WTC11 (cell line): ENCODE measurements around the gene GALNT18. TPM values are rescaled to one million over a fixed set of nuclear protein-coding genes. Genes with fewer than 3 reads are reported as not detected.

Experiments used
- ATAC-seq: fragments of 200-7000 bp; cut with Tn5 transposase; 2 replicates; pipeline ENCODE4 v1.10.0; 2021; ENCODE audit warnings: mild to moderate bottlenecking, moderate library complexity
- CTCF ChIA-PET: fragments of 300-600 bp; sonication (Branson Sonifier 250); formaldehyde crosslinking; loops from one replicate; lab custom pipeline; 2021; ENCODE audit warnings: antibody characterized with exemption; lab: Charles Lee
- POLR2A ChIA-PET: fragments of 350-600 bp; sonication (Branson Sonifier 250); formaldehyde crosslinking; loops from one replicate; lab custom pipeline; 2021; ENCODE audit warnings: antibody characterized with exemption; lab: Charles Lee
- DNase-seq: peaks from one replicate; pipeline ENCODE4 v3.0.0; 2021; ENCODE audit warnings: low spot score
- H3K27ac Mint-ChIP-seq: 2 replicates; pipeline ENCODE4 v1.8.0; 2021; ENCODE audit warnings: mixed read lengths
- H3K27me3 Mint-ChIP-seq: 2 replicates; pipeline ENCODE4 v1.8.0; 2021; ENCODE audit warnings: low read depth, mild to moderate bottlenecking, moderate library complexity, mixed read lengths
- H3K36me3 Mint-ChIP-seq: 2 replicates; pipeline ENCODE4 v1.8.0; 2021; ENCODE audit warnings: mixed read lengths
- H3K4me1 Mint-ChIP-seq: 2 replicates; pipeline ENCODE4 v1.8.0; 2022; ENCODE audit warnings: mixed read lengths
- H3K4me3 Mint-ChIP-seq: 2 replicates; pipeline ENCODE4 v1.8.0; 2021; ENCODE audit warnings: mild to moderate bottlenecking, moderate library complexity, mixed read lengths
- H3K9me3 Mint-ChIP-seq: 2 replicates; pipeline ENCODE4 v1.8.0; 2021; ENCODE audit warnings: mixed read lengths
- ATF1 ChIP-seq: sonication (generic); formaldehyde crosslinking; IDR thresholded peaks from 2 replicates; pipeline ENCODE4 v1.8.1; 2023; ENCODE audit warnings: mild to moderate bottlenecking, moderate library complexity, missing genetic modification reagents
- CREM ChIP-seq: sonication (generic); formaldehyde crosslinking; IDR thresholded peaks from 2 replicates; pipeline ENCODE4 v1.8.1; 2022; ENCODE audit warnings: mild to moderate bottlenecking, missing genetic modification reagents, moderate library complexity
- ELF4 ChIP-seq: sonication (generic); formaldehyde crosslinking; IDR thresholded peaks from 2 replicates; pipeline ENCODE4 v1.8.1; 2022; ENCODE audit warnings: low read depth, mild to moderate bottlenecking, moderate library complexity, missing genetic modification reagents
- GABPB1 ChIP-seq: sonication (generic); formaldehyde crosslinking; IDR thresholded peaks from 2 replicates; pipeline ENCODE4 v1.8.1; 2023; ENCODE audit warnings: mild to moderate bottlenecking, missing genetic modification reagents
- GRHL2 ChIP-seq: fragments of 250-450 bp; sonication (Bioruptor Pico); IDR thresholded peaks from 2 replicates; pipeline ENCODE4 v1.8.0; 2022; ENCODE audit warnings: mild to moderate bottlenecking, moderate library complexity; ENCODE audit not compliant: insufficient replicate concordance, severe bottlenecking
- JUN ChIP-seq: sonication (generic); formaldehyde crosslinking; IDR thresholded peaks from 2 replicates; pipeline ENCODE4 v1.8.0; 2023; ENCODE audit warnings: mild to moderate bottlenecking, missing genetic modification reagents
- NR1H2 ChIP-seq: sonication (generic); formaldehyde crosslinking; IDR thresholded peaks from 2 replicates; pipeline ENCODE4 v1.9.0; 2021; ENCODE audit warnings: mild to moderate bottlenecking, moderate library complexity, missing genetic modification reagents
- OVOL2 ChIP-seq: fragments of 250-450 bp; sonication (Bioruptor Pico); IDR thresholded peaks from 2 replicates; pipeline ENCODE4 v1.9.0; 2021; ENCODE audit warnings: mild to moderate bottlenecking, borderline replicate concordance
- PRRX2 ChIP-seq: fragments of 250-450 bp; sonication (Bioruptor Pico); IDR thresholded peaks from 2 replicates; pipeline ENCODE4 v1.8.0; 2021; ENCODE audit warnings: mild to moderate bottlenecking
- RELA ChIP-seq: sonication (generic); formaldehyde crosslinking; IDR thresholded peaks from 2 replicates; pipeline ENCODE4 v1.8.1; 2022; ENCODE audit warnings: missing genetic modification reagents, mild to moderate bottlenecking, borderline replicate concordance
- SMAD3 ChIP-seq: sonication (generic); formaldehyde crosslinking; IDR thresholded peaks from 2 replicates; pipeline ENCODE4 v1.8.0; 2022; ENCODE audit warnings: missing genetic modification reagents, mild to moderate bottlenecking, borderline replicate concordance
- SOX15 ChIP-seq: fragments of 250-450 bp; sonication (Bioruptor Pico); IDR thresholded peaks from 2 replicates; pipeline ENCODE4 v1.9.0; 2021; ENCODE audit warnings: mild to moderate bottlenecking
- STAT6 ChIP-seq: sonication (generic); formaldehyde crosslinking; conservative IDR thresholded peaks from 2 replicates; pipeline ENCODE4 v1.8.1; 2023; ENCODE audit warnings: mild to moderate bottlenecking, low read depth, missing genetic modification reagents, moderate library complexity
- TEAD1 ChIP-seq: sonication (generic); formaldehyde crosslinking; IDR thresholded peaks from 2 replicates; pipeline ENCODE4 v1.8.0; 2022; ENCODE audit warnings: mild to moderate bottlenecking, missing genetic modification reagents
- TEAD4 ChIP-seq: sonication (generic); formaldehyde crosslinking; IDR thresholded peaks from 2 replicates; pipeline ENCODE4 v1.8.0; 2022; ENCODE audit warnings: mild to moderate bottlenecking, missing genetic modification reagents
- USF1 ChIP-seq: sonication (generic); formaldehyde crosslinking; IDR thresholded peaks from 2 replicates; pipeline ENCODE4 v1.8.0; 2022; ENCODE audit warnings: mild to moderate bottlenecking, missing genetic modification reagents
- ZNF138 ChIP-seq: sonication (generic); formaldehyde crosslinking; conservative IDR thresholded peaks from 2 replicates; pipeline ENCODE4 v1.8.1; 2022; ENCODE audit warnings: mild to moderate bottlenecking, moderate library complexity, missing genetic modification reagents
- ZNF671 ChIP-seq: fragments of 250-450 bp; sonication (Bioruptor Pico); IDR thresholded peaks from 2 replicates; pipeline ENCODE4 v1.8.0; 2021; ENCODE audit warnings: mild to moderate bottlenecking
- total RNA-seq: library from RNA; stranded (reverse); gene quantifications from 3 replicates; pipeline ENCODE4 v1.2.3, GENCODE V29; 2021
- TF ChIP-seq, protein P1 (sequence below): fragments of 250-450 bp; sonication (Bioruptor Pico); conservative IDR thresholded peaks from 2 replicates; pipeline ENCODE4 v1.9.0; 2021; ENCODE audit warnings: mild to moderate bottlenecking
- TF ChIP-seq, protein P2 (sequence below): sonication (generic); formaldehyde crosslinking; IDR thresholded peaks from 2 replicates; pipeline ENCODE4 v1.8.1; 2023; ENCODE audit warnings: mild to moderate bottlenecking, missing genetic modification reagents
- TF ChIP-seq, protein P3 (sequence below): fragments of 200-600 bp; IDR thresholded peaks from 2 replicates; pipeline ENCODE4 v1.8.0; 2022; ENCODE audit warnings: antibody characterized with exemption
- TF ChIP-seq, protein P4 (sequence below): fragments of 250-450 bp; sonication (Bioruptor Pico); IDR thresholded peaks from 2 replicates; pipeline ENCODE4 v2.1.2; 2022; ENCODE audit warnings: mild to moderate bottlenecking, moderate library complexity

The GALNT18 gene
- total RNA-seq, 1 experiment from 2014 or later: 5.0 TPM

DNA sequence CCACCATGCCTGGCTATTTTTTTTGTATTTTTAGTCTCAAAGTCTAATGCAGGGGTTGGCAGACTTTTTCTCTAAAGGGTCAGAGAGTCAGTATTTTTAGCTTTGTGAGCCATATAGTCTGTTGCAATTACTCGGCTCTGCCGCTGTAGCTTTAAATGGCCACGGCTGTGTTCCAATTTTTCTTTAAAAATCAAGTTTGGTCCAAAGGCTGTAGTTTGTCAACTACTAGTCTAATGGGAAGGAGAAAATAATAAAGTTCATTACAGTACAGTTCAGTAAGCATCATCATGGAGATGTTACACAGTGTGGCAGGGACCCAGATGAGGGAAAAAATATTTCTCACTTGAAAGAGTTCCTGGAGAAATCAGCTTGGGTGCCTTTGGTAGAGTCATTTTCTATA lies 376.4 kb downstream of the GALNT18 start:
- TF ChIP-seq JUN (CRISPR knock-in tag) (no peak), PRRX2 (CRISPR knock-in tag) (no peak), GRHL2 (CRISPR knock-in tag) (no peak), ZNF671 (no peak), USF1 (CRISPR knock-in tag) (no peak), SMAD3 (CRISPR knock-in tag) (no peak), ZNF138 (CRISPR knock-in tag) (no peak), NR1H2 (CRISPR knock-in tag) (no peak), ATF1 (CRISPR knock-in tag) (no peak)
- TF ChIP-seq, protein P1, sequence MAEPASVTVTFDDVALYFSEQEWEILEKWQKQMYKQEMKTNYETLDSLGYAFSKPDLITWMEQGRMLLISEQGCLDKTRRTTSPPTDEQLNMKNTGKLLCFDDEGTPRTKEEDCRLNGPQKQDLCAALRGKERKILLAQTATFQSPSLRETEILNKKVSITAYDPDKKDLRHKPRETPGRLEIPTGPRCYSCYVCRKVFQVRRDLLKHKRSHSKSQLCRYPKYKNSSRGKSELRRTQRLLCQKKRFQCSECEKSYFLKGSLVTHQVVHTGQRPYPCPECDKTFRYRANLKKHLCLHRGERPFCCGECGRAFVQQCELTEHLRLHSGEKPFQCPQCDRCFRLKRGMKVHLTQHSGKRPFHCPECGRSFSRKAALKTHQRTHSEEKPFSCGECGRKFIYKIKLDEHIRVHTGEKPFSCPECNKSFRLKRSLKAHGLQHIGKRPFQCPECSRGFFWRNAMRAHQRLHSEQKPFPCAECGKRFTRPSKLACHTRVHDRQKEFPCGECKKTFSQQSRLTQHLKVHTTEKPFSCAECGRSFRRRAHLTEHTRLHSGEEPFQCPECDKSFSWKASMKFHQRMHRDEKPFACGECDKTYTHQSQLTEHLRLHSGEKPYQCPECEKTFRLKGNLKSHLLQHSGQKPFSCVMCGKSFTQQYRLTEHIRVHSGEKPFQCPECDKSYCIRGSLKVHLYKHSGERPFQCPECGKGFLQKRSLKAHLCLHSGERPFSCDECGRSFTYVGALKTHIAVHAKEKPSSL (CRISPR knock-in tag): no peak
- DNase-seq (no peak), ATAC-seq (no peak)
- Mint-ChIP-seq H3K4me1 (peaks cover 19% of the 10 kb centered on the region), H3K9me3 (peaks cover 22% of the 10 kb centered on the region), H3K27ac (no peak overlapping the region), H3K4me3 (no peak overlapping the region), H3K36me3 (peaks cover 12% of the 10 kb centered on the region), H3K27me3 (peaks cover 10% of the 10 kb centered on the region)
- CTCF ChIA-PET: interaction anchor here (2.4 kb wide), 1 partner anchor 15 kb away, joined by 9 read pairs; no protein-coding TSS in a partner anchor
- POLR2A ChIA-PET: no interaction called here

DNA sequence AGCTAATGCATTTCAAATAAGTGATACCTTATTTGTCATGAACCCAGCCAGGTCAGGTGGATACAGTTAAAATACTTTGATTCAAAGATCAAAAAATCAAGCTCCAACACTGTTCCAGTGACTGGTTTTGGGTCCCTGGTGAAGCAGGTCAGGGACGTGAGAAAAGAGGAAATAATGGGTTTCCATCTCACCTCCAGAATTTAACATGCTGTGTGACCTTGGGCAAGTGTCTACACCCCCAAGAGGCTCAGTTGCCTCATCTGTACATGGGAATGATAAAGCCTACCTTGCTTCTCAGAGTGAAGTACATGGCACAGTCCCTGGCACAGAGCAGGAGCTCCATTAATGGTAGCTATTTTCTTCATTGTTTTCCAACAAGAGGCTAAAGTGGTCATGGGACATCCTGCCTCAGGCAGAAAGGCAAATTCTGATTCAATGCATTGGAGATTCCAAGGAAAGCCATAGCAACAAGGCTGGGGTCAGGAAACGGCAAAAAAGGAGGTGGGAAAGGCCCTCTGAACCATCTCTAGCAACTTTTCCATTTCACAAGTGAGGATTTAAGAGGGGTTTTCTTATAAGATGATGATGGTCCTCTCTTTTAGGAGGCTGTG lies 377.2 kb downstream of the GALNT18 start:
- peaks cover 12% of the 10 kb centered on the region for H3K36me3 Mint-ChIP-seq
- H3K4me1 Mint-ChIP-seq: peaks cover 19% of the 10 kb centered on the region
- H3K9me3 Mint-ChIP-seq: peaks cover 22% of the 10 kb centered on the region
- peak overlapping the region; percentile 22 for H3K27ac Mint-ChIP-seq
- ATAC-seq (no peak), DNase-seq (no peak)
- POLR2A ChIA-PET: no interaction called here
- CTCF ChIA-PET: interaction anchor here (1.2 to 2.4 kb wide), 5 partner anchors 14 to 474 kb away, joined by 4 to 9 read pairs (median 6); no protein-coding TSS in a partner anchor
- peaks cover 10% of the 10 kb centered on the region for H3K27me3 Mint-ChIP-seq
- H3K4me3 Mint-ChIP-seq: no peak overlapping the region
- TF ChIP-seq OVOL2: no peak
- TF ChIP-seq TEAD4 (CRISPR knock-in tag): no peak
- TF ChIP-seq, protein P2, sequence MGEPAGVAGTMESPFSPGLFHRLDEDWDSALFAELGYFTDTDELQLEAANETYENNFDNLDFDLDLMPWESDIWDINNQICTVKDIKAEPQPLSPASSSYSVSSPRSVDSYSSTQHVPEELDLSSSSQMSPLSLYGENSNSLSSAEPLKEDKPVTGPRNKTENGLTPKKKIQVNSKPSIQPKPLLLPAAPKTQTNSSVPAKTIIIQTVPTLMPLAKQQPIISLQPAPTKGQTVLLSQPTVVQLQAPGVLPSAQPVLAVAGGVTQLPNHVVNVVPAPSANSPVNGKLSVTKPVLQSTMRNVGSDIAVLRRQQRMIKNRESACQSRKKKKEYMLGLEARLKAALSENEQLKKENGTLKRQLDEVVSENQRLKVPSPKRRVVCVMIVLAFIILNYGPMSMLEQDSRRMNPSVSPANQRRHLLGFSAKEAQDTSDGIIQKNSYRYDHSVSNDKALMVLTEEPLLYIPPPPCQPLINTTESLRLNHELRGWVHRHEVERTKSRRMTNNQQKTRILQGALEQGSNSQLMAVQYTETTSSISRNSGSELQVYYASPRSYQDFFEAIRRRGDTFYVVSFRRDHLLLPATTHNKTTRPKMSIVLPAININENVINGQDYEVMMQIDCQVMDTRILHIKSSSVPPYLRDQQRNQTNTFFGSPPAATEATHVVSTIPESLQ (CRISPR knock-in tag): no peak
- TF ChIP-seq GABPB1 (CRISPR knock-in tag): no peak
- TF ChIP-seq, protein P1 (CRISPR knock-in tag): no peak
- TF ChIP-seq SOX15 (CRISPR knock-in tag): no peak
- TF ChIP-seq, protein P3, sequence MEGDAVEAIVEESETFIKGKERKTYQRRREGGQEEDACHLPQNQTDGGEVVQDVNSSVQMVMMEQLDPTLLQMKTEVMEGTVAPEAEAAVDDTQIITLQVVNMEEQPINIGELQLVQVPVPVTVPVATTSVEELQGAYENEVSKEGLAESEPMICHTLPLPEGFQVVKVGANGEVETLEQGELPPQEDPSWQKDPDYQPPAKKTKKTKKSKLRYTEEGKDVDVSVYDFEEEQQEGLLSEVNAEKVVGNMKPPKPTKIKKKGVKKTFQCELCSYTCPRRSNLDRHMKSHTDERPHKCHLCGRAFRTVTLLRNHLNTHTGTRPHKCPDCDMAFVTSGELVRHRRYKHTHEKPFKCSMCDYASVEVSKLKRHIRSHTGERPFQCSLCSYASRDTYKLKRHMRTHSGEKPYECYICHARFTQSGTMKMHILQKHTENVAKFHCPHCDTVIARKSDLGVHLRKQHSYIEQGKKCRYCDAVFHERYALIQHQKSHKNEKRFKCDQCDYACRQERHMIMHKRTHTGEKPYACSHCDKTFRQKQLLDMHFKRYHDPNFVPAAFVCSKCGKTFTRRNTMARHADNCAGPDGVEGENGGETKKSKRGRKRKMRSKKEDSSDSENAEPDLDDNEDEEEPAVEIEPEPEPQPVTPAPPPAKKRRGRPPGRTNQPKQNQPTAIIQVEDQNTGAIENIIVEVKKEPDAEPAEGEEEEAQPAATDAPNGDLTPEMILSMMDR: no peak
- no peak for TF ChIP-seq TEAD1 (CRISPR knock-in tag)
- no peak for TF ChIP-seq RELA (CRISPR knock-in tag)
- TF ChIP-seq, protein P4, sequence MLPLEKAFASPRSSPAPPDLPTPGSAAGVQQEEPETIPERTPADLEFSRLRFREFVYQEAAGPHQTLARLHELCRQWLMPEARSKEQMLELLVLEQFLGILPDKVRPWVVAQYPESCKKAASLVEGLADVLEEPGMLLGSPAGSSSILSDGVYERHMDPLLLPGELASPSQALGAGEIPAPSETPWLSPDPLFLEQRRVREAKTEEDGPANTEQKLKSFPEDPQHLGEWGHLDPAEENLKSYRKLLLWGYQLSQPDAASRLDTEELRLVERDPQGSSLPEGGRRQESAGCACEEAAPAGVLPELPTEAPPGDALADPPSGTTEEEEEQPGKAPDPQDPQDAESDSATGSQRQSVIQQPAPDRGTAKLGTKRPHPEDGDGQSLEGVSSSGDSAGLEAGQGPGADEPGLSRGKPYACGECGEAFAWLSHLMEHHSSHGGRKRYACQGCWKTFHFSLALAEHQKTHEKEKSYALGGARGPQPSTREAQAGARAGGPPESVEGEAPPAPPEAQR: no peak
- TF ChIP-seq ZNF138 (CRISPR knock-in tag): no peak
- no peak for TF ChIP-seq STAT6 (CRISPR knock-in tag)
- no peak for TF ChIP-seq ELF4 (CRISPR knock-in tag)
- TF ChIP-seq CREM: no peak
